ENCODE data around the gene NFS1.

- no peak for TF ChIP-seq CTCF (IDR thresholded peaks at IDR 0.05)
- TF ChIP-seq POLR2A (IDR thresholded peaks at IDR 0.05), result no peak
These were observed 3.2 kb downstream of the NFS1 start for GRCh38 chr20:35695978-35696377.

Data from uterus (tissue), 2 donors.